ENCODE results near the gene ZBTB33.

Gene ZBTB33

GRCh38 chrX:120281021-120281624 lies 30.5 kb downstream of the ZBTB33 start:
- no peak for DNase-seq (ENCODE audit: low read depth in 2 of 2)
- H3K4me3 ChIP-seq (replicated peaks in 1 of 2; ENCODE audit: low read depth in 2 of 2, low read length in 2 of 2): no peak overlapping the region
- no peak for TF ChIP-seq CTCF (IDR thresholded peaks at IDR 0.05; ENCODE audit: low read depth, low read length)

GRCh38 chrX:120281761-120282160 lies 31.1 kb downstream of the ZBTB33 start:
- TF ChIP-seq CTCF (IDR thresholded peaks at IDR 0.05; ENCODE audit: low read depth, low read length): no peak
- H3K4me3 ChIP-seq (replicated peaks in 1 of 2; ENCODE audit: low read depth in 2 of 2, low read length in 2 of 2): no peak overlapping the region
- DNase-seq (ENCODE audit: low read depth in 2 of 2): no peak

GRCh38 chrX:120282697-120283096 lies 32.1 kb downstream of the ZBTB33 start:
- TF ChIP-seq CTCF (IDR thresholded peaks at IDR 0.05; ENCODE audit: low read depth, low read length): no peak
- no peak overlapping the region for H3K4me3 ChIP-seq (replicated peaks in 1 of 2; ENCODE audit: low read depth in 2 of 2, low read length in 2 of 2)
- no peak for DNase-seq (ENCODE audit: low read depth in 2 of 2)

GRCh38 chrX:120286733-120287512 lies 36.3 kb downstream of the ZBTB33 start:
- TF ChIP-seq CTCF (IDR thresholded peaks at IDR 0.05; ENCODE audit: low read depth, low read length): no peak
- DNase-seq (ENCODE audit: low read depth in 2 of 2): no peak
- H3K4me3 ChIP-seq (replicated peaks in 1 of 2; ENCODE audit: low read depth in 2 of 2, low read length in 2 of 2): no peak overlapping the region

- TF ChIP-seq CTCF (IDR thresholded peaks at IDR 0.05; ENCODE audit: low read depth, low read length): no peak
These were observed 37.0 kb downstream of the ZBTB33 start for GRCh38 chrX:120287513-120288112.

GRCh38 chrX:120290107-120290506 lies 39.5 kb downstream of the ZBTB33 start:
- DNase-seq (ENCODE audit: low read depth in 2 of 2): no peak
- TF ChIP-seq CTCF (IDR thresholded peaks at IDR 0.05; ENCODE audit: low read depth, low read length): no peak
- no peak overlapping the region for H3K4me3 ChIP-seq (replicated peaks in 1 of 2; ENCODE audit: low read depth in 2 of 2, low read length in 2 of 2)

More at GRCh38 chrX:120287513-120288112, 37.0 kb downstream of the ZBTB33 start:
- DNase-seq (ENCODE audit: low read depth in 2 of 2): no peak
- no peak overlapping the region for H3K4me3 ChIP-seq (replicated peaks in 1 of 2; ENCODE audit: low read depth in 2 of 2, low read length in 2 of 2)
